ENCODE results near the gene GPRIN2.
A peak's percentile ranks its signal among the peaks of the same experiment; 100 is the strongest.

GPRIN2 gene

DNA sequence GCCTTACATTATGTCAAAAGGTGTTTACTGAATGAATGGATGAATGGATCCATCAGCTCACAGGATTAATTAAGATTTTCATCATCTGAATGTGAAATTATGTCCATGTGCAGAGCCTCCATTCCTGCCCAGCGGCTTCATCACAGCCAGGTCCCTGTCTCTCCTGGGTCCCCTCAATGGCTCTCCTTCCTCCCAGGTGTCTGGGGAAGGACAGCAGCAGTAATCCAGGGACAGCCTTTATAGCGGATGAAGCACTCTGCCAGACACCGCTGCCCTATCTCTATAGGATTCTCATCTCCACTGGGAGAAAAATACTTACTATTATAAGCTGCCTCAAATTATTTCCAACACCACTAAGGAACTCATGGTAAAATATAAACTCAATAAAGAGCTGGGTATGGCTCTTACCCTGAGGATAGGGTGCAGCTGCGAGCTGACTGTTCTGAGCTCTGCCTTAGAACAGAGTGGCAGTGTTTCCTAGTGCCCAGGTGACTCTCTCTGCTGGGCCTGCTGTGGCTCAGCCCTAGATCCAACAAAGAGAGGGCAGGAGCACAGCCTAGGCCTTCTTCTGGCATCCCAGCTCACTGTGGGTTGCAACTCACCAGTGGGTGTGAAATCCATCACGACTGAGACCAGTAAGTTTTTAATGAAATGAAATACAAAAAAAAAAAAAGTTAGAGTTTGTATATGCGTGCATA lies 38.3 kb downstream of the GPRIN2 start:
- ChIA-PET CTCF (no interaction called here), POLR2A (interaction anchor here (0.6 kb wide), 1 partner anchor 26 kb away, joined by 3 read pairs; no protein-coding TSS in a partner anchor)
- TF ChIP-seq, protein P1, sequence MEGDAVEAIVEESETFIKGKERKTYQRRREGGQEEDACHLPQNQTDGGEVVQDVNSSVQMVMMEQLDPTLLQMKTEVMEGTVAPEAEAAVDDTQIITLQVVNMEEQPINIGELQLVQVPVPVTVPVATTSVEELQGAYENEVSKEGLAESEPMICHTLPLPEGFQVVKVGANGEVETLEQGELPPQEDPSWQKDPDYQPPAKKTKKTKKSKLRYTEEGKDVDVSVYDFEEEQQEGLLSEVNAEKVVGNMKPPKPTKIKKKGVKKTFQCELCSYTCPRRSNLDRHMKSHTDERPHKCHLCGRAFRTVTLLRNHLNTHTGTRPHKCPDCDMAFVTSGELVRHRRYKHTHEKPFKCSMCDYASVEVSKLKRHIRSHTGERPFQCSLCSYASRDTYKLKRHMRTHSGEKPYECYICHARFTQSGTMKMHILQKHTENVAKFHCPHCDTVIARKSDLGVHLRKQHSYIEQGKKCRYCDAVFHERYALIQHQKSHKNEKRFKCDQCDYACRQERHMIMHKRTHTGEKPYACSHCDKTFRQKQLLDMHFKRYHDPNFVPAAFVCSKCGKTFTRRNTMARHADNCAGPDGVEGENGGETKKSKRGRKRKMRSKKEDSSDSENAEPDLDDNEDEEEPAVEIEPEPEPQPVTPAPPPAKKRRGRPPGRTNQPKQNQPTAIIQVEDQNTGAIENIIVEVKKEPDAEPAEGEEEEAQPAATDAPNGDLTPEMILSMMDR (IDR thresholded peaks at IDR 0.05; ENCODE audit: insufficient read depth, low read length, missing control alignments) = no peak
- no peak overlapping the region for H3K4me3 ChIP-seq (ENCODE audit: low read depth, low read length)
- DNase-seq (ENCODE audit: low read depth, low spot score) = no peak

GRCh38 chr10:46517541-46517940 lies 38.9 kb downstream of the GPRIN2 start:
- CTCF ChIA-PET = interaction anchor here (1.4 kb wide), 1 partner anchor 23 kb away, joined by 4 read pairs; no protein-coding TSS in a partner anchor
- TF ChIP-seq, protein P1 (IDR thresholded peaks at IDR 0.05; ENCODE audit: insufficient read depth, low read length, missing control alignments) = no peak
- POLR2A ChIA-PET = no interaction called here
- no peak overlapping the region for H3K4me3 ChIP-seq (ENCODE audit: low read depth, low read length)
- DNase-seq (ENCODE audit: low read depth, low spot score) = no peak

- DNase-seq (ENCODE audit: low read depth, low spot score) = peak; percentile 72
- H3K4me3 ChIP-seq (ENCODE audit: low read depth, low read length) = no peak overlapping the region
- ChIA-PET POLR2A (no interaction called here), CTCF (interaction anchor here (1.3 to 1.4 kb wide), 2 partner anchors 24 to 28 kb away, joined by 4 read pairs; no protein-coding TSS in a partner anchor)
- TF ChIP-seq, protein P1 (IDR thresholded peaks at IDR 0.05; ENCODE audit: insufficient read depth, low read length, missing control alignments) = no peak
Measured at GRCh38 chr10:46516660-46517416, 39.6 kb downstream of the GPRIN2 start.

DNA sequence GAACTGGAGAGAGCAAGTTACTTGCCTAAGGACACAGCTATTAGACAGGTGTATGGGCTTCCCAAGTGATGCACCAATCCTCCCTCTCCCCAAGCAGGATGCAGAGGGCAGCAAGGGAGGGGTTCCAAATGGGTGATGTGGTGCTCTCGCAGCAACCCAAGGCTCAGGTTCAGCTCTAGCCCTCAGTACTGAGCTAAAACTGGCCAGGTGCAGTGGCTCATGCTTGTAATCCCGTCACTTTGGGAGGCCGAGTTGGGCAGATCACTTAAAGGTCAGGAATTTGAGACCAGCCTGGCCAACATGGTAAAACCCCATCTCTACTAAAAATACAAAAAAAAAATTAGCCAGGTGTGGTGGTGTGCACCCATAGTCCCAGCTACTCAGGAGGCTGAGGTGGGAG lies 40.7 kb downstream of the GPRIN2 start:
- no peak for DNase-seq (ENCODE audit: low read depth, low spot score)
- ChIA-PET CTCF (interaction anchor here (1.3 kb wide), 1 partner anchor 29 kb away, joined by 4 read pairs; no protein-coding TSS in a partner anchor), POLR2A (no interaction called here)
- TF ChIP-seq, protein P1 (IDR thresholded peaks at IDR 0.05; ENCODE audit: insufficient read depth, low read length, missing control alignments) = no peak
- H3K4me3 ChIP-seq (ENCODE audit: low read depth, low read length) = no peak overlapping the region

- POLR2A ChIA-PET = no interaction called here
- CTCF ChIA-PET = interaction anchor here (1.3 kb wide), 1 partner anchor 30 kb away, joined by 4 read pairs; no protein-coding TSS in a partner anchor
- TF ChIP-seq, protein P1 (IDR thresholded peaks at IDR 0.05; ENCODE audit: insufficient read depth, low read length, missing control alignments) = no peak
- H3K4me3 ChIP-seq (ENCODE audit: low read depth, low read length) = no peak overlapping the region
- DNase-seq (ENCODE audit: low read depth, low spot score) = no peak
Measured at GRCh38 chr10:46515366-46515765, 41.1 kb downstream of the GPRIN2 start.

GRCh38 chr10:46514899-46515298 lies 41.6 kb downstream of the GPRIN2 start:
- H3K4me3 ChIP-seq (ENCODE audit: low read depth, low read length) = no peak overlapping the region
- no peak for DNase-seq (ENCODE audit: low read depth, low spot score)
- ChIA-PET CTCF (no interaction called here), POLR2A (no interaction called here)
- TF ChIP-seq, protein P1 (IDR thresholded peaks at IDR 0.05; ENCODE audit: insufficient read depth, low read length, missing control alignments) = no peak
